Mucosa of rectum (tissue), 2 donors: ENCODE data around the gene HS2ST1.

Experiments used
- H3K27ac ChIP-seq, 2 donors: one replicate each; pipeline ENCODE4 v1.7.0; 2013; ENCODE audit warnings: inconsistent platforms in 2 of 2, low read depth in 2 of 2, low read length in 2 of 2
- H3K27me3 ChIP-seq, 2 donors: one replicate each; pipeline ENCODE4 v1.7.0; 2013; ENCODE audit warnings: low read length in 2 of 2; ENCODE audit not compliant: control insufficient read depth in 2 of 2, insufficient read depth in 2 of 2
- H3K36me3 ChIP-seq, 2 donors: one replicate each; pipeline ENCODE4 v1.7.0; 2013; ENCODE audit warnings: low read length in 2 of 2; ENCODE audit not compliant: control insufficient read depth in 2 of 2, insufficient read depth in 2 of 2
- H3K4me1 ChIP-seq, 2 donors: one replicate each; pipeline ENCODE4 v1.7.0; 2013; ENCODE audit warnings: low read length in 2 of 2, mild to moderate bottlenecking in 1 of 2; ENCODE audit not compliant: control insufficient read depth in 2 of 2, insufficient read depth in 2 of 2
- H3K4me3 ChIP-seq, 2 donors: one replicate each; pipeline ENCODE4 v1.7.0; 2013; ENCODE audit warnings: low read length in 2 of 2
- H3K9ac ChIP-seq, 2 donors: one replicate each; pipeline ENCODE4 v1.7.0; 2013; ENCODE audit warnings: low read length in 2 of 2, low read depth in 1 of 2, mild to moderate bottlenecking in 1 of 2
- H3K9me3 ChIP-seq, 2 donors: one replicate each; pipeline ENCODE4 v1.7.0; 2013; ENCODE audit warnings: low read length in 2 of 2; ENCODE audit not compliant: control insufficient read depth in 2 of 2
- donor health status: healthy.
- donor health status: Normal muscosa, but diverticular disease.

Gene HS2ST1

GRCh38 chr1:87030740-87031690 is 116.6 kb downstream of the HS2ST1 start:
- H3K27ac ChIP-seq = no peak overlapping the region
- no peaks in the 10 kb centered on the region for H3K27me3 ChIP-seq
- no peak overlapping the region for H3K9ac ChIP-seq
- no peaks in the 10 kb centered on the region for H3K36me3 ChIP-seq
- H3K9me3 ChIP-seq = no peaks in the 10 kb centered on the region
- no peak overlapping the region for H3K4me3 ChIP-seq
- no peaks in the 10 kb centered on the region for H3K4me1 ChIP-seq

DNA sequence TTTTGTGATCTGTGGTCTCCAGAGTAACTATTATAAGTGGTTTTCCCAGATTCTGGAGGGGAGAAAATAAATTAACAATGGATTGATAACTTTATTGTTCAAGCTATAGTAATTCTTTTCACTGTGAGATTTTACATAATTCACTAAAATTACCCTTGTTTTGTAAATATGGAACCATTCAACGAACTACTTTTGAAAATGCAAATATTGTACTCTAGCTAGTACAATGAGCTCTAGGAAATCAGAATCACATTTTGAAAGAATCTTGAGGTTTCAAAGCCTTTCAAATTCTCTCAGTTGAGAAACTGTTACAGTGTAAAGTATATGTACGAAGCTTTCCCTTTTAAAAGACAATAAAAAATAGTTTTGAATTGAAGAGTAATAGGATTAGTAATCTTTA is 119.9 kb downstream of the HS2ST1 start:
- Histone ChIP-seq H3K27me3 (no peaks in the 10 kb centered on the region), H3K9me3 (no peaks in the 10 kb centered on the region), H3K27ac (no peak overlapping the region), H3K4me1 (no peaks in the 10 kb centered on the region), H3K4me3 (no peak overlapping the region), H3K9ac (no peak overlapping the region), H3K36me3 (no peaks in the 10 kb centered on the region)

DNA sequence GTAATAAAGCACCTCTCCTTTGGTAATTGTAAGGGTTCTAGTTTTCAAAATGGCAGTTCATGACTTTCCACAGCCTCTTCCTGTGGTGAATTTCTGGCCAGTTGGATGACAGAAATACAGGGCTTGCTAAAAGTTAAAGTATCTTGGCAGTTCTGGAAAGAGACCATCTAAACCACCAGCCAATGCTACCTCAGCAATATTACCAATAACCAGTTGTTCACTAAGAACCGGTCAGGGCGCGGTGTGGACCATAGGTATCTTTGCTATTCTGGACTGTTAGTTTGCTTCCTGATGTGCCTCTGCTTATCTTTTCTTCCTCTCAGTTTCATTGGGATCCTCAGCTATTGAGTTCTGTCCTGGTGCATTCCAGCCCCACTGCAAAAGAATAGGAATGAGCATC is 124.7 kb downstream of the HS2ST1 start:
- Histone ChIP-seq H3K4me3 (no peak overlapping the region), H3K27me3 (no peaks in the 10 kb centered on the region), H3K9me3 (no peaks in the 10 kb centered on the region), H3K4me1 (no peaks in the 10 kb centered on the region), H3K9ac (no peak overlapping the region), H3K36me3 (no peaks in the 10 kb centered on the region), H3K27ac (no peak overlapping the region)

GRCh38 chr1:87042111-87042811 is 127.8 kb downstream of the HS2ST1 start:
- Histone ChIP-seq H3K9ac (no peak overlapping the region), H3K27ac (no peak overlapping the region), H3K36me3 (no peaks in the 10 kb centered on the region)

DNA sequence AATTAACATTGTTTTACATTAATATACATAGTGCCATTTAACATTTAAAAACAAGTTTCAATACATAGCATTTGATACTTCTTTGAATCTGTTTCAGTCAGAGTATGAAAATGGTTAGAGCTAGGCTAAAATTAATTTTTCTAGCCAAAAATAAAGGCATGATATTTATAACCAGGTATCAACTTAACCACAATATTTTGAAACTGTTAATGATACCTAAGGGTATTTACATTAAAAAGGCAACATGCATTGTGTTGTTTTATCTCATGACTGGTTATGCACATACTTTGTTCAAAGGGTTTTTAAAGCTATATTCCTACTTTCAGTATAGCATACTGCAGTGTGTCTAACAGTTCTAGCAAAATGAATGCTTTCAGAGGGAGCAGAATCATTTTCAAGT is 130.0 kb downstream of the HS2ST1 start:
- Histone ChIP-seq H3K27ac (peak overlapping the region; percentile 17 to 38), H3K9me3 (peaks cover 0 to 2% of the 10 kb centered on the region in 2 donors), H3K4me3 (no peak overlapping the region), H3K9ac (no peak overlapping the region), H3K27me3 (no peaks in the 10 kb centered on the region), H3K4me1 (no peaks in the 10 kb centered on the region), H3K36me3 (no peaks in the 10 kb centered on the region)

More at GRCh38 chr1:87042111-87042811, 127.8 kb downstream of the HS2ST1 start:
- Histone ChIP-seq H3K9me3 (no peaks in the 10 kb centered on the region), H3K27me3 (no peaks in the 10 kb centered on the region), H3K4me1 (no peaks in the 10 kb centered on the region), H3K4me3 (no peak overlapping the region)

- Histone ChIP-seq H3K27me3 (no peaks in the 10 kb centered on the region), H3K27ac (peak overlapping the region; percentile 17 to 38)
Observed at GRCh38 chr1:87044840-87045239, 130.4 kb downstream of the HS2ST1 start.

GRCh38 chr1:87045761-87046304 is 131.4 kb downstream of the HS2ST1 start:
- H3K27ac ChIP-seq = no peak overlapping the region
- no peaks in the 10 kb centered on the region for H3K36me3 ChIP-seq
- no peaks in the 10 kb centered on the region for H3K27me3 ChIP-seq
- H3K4me1 ChIP-seq = no peaks in the 10 kb centered on the region
- H3K9me3 ChIP-seq = peaks cover 0 to 2% of the 10 kb centered on the region in 2 donors
- no peak overlapping the region for H3K4me3 ChIP-seq
- H3K9ac ChIP-seq = no peak overlapping the region

More at GRCh38 chr1:87044840-87045239, 130.4 kb downstream of the HS2ST1 start:
- Histone ChIP-seq H3K9me3 (peaks cover 0 to 2% of the 10 kb centered on the region in 2 donors), H3K9ac (no peak overlapping the region), H3K4me1 (no peaks in the 10 kb centered on the region), H3K4me3 (no peak overlapping the region), H3K36me3 (no peaks in the 10 kb centered on the region)

DNA sequence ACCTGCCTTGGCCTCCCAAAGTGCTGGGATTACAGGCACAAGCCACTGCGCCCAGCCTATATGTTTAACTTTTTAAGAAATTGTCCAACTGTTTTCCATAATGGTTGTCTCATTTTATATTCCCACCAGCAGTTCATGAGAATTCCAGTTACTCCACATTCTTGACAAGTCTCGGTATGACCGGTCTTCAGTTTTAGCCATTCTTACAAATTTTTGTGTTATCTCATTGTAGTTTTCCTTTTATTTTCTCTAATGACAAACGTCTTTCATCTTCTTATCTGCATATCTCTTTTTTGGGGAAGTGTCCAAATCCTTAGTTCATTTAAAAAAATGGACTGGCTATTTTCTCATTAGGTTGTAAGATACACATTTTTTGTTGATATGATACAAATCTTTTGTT is 132.5 kb downstream of the HS2ST1 start:
- Histone ChIP-seq H3K36me3 (no peaks in the 10 kb centered on the region), H3K4me3 (no peak overlapping the region), H3K9me3 (peaks cover 0 to 2% of the 10 kb centered on the region in 2 donors), H3K4me1 (no peaks in the 10 kb centered on the region), H3K27ac (no peak overlapping the region), H3K27me3 (no peaks in the 10 kb centered on the region), H3K9ac (no peak overlapping the region)

GRCh38 chr1:87048237-87048636 is 133.8 kb downstream of the HS2ST1 start:
- H3K4me1 ChIP-seq = no peaks in the 10 kb centered on the region
- no peaks in the 10 kb centered on the region for H3K27me3 ChIP-seq
- H3K9ac ChIP-seq = no peak overlapping the region
- H3K9me3 ChIP-seq = peaks cover 0 to 2% of the 10 kb centered on the region in 2 donors
- no peak overlapping the region for H3K4me3 ChIP-seq
- H3K27ac ChIP-seq = no peak overlapping the region
- H3K36me3 ChIP-seq = no peaks in the 10 kb centered on the region

- Histone ChIP-seq H3K4me3 (no peak overlapping the region), H3K9ac (no peak overlapping the region), H3K27me3 (no peaks in the 10 kb centered on the region), H3K27ac (no peak overlapping the region), H3K4me1 (no peaks in the 10 kb centered on the region), H3K36me3 (no peaks in the 10 kb centered on the region), H3K9me3 (peaks cover 0 to 2% of the 10 kb centered on the region in 2 donors)
Observed at GRCh38 chr1:87051965-87052364, 137.5 kb downstream of the HS2ST1 start.
